ENCODE measurements around the gene ALDH1A3. TPM values are rescaled to one million over a fixed set of nuclear protein-coding genes. Genes with fewer than 3 reads are reported as not detected.

ALDH1A3 gene
- total and polyA plus RNA-seq, 11 donors: 0.82 to 37.1 (median 4.7) TPM

DNA sequence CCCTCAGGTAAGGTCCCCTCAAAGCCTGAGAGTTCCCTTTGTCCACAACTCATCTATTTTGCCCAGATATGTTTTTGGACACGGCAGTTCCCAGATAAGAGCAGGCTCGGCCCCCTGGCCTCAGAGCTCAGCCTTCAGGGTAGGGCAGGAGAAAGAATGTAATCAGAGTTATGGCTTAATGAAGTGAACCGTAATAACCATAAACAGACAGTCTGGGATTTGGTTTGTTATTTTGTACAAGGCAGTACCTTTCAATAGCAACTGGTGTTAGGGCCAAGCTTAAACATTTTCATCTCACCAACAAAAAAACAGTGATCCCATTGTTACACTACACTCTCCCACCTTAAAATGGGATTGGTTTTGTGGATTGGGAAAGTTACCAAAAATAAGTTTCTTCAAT, 12.2 kb upstream of the ALDH1A3 start:
- no peak for ATAC-seq
- H3K4me1 ChIP-seq: peaks cover 0 to 5% (median 0%) of the 10 kb centered on the region in 12 donors
- no peak overlapping the region for H3K4me3 ChIP-seq
- intact Hi-C loops (cut with DNase I): loop anchor here in 1 of 10 donors (10.0 kb wide), 1 partner anchor 153 kb away; no protein-coding TSS in a partner anchor
- DNase-seq: no peak
- TF ChIP-seq POLR2A (IDR thresholded peaks at IDR 0.05): no peak
- TF ChIP-seq, protein P1, sequence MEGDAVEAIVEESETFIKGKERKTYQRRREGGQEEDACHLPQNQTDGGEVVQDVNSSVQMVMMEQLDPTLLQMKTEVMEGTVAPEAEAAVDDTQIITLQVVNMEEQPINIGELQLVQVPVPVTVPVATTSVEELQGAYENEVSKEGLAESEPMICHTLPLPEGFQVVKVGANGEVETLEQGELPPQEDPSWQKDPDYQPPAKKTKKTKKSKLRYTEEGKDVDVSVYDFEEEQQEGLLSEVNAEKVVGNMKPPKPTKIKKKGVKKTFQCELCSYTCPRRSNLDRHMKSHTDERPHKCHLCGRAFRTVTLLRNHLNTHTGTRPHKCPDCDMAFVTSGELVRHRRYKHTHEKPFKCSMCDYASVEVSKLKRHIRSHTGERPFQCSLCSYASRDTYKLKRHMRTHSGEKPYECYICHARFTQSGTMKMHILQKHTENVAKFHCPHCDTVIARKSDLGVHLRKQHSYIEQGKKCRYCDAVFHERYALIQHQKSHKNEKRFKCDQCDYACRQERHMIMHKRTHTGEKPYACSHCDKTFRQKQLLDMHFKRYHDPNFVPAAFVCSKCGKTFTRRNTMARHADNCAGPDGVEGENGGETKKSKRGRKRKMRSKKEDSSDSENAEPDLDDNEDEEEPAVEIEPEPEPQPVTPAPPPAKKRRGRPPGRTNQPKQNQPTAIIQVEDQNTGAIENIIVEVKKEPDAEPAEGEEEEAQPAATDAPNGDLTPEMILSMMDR (IDR thresholded peaks at IDR 0.05): no peak
- peaks cover 0 to 7% (median 0%) of the 10 kb centered on the region in 12 donors for H3K9me3 ChIP-seq
- 72 to 82% (median 76%) methylated on average over 3 of the region's 3 CpGs for WGBS, 4 donors
- no peaks in the 10 kb centered on the region for H3K27me3 ChIP-seq
- no peaks in the 10 kb centered on the region for H3K36me3 ChIP-seq
- no peak overlapping the region for H3K27ac ChIP-seq

DNA sequence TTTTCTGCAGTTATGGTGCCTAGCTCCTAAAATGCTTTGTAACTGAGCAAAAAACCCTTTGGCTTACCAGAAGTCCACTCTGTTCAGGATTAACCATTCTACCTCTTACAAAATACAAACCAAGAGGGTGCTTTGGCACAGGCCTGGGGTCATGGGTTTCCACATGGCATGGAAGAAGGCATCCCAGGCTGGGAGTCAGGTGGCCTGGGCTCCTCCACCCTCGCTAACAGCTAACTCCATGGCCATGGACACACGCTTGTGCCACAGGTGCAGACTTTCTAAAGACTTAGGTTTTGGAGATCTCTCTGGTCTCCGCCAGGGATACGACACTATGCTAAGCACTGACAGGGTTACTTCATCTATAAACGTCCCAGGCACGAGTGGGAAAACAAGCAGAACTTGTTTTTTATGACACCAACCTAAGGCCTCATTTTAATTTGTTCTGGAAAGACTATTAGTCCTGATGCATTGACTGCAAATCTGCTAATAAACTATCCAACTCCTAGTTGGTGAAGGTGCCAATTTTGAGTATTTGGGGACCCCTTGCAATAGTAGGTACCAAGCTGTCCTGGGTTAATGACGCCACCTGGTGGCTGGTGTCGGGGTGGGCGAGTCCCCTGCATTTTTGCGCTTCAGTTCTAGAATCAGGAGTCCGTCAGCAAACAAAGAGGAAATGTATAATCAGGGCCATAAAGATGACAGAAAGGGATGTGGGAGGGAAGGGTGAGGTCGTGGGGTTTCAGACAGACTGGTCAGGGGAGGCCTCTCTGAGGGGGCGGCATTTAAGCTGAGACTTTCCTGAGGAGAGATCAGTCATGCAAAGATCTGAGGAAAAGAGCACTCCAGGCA, 10.3 kb upstream of the ALDH1A3 start:
- ATAC-seq (no peak), DNase-seq (no peak)
- H3K27me3 ChIP-seq: no peaks in the 10 kb centered on the region
- H3K4me3 ChIP-seq: no peak overlapping the region
- no peaks in the 10 kb centered on the region for H3K4me1 ChIP-seq
- peaks cover 0 to 7% (median 0%) of the 10 kb centered on the region in 12 donors for H3K9me3 ChIP-seq
- H3K36me3 ChIP-seq: no peaks in the 10 kb centered on the region
- intact Hi-C loops (cut with DNase I): loop anchor here in 1 of 10 donors (10.0 kb wide), 1 partner anchor 155 kb away; no protein-coding TSS in a partner anchor
- WGBS, 4 donors: 66 to 67% (median 66%) methylated on average over 13 of the region's 13 CpGs
- H3K27ac ChIP-seq: no peak overlapping the region
- no peak for TF ChIP-seq POLR2A (IDR thresholded peaks at IDR 0.05)
- TF ChIP-seq, protein P1 (IDR thresholded peaks at IDR 0.05): peak in 4 of 12 donors; percentile 5 to 24 (median 13)

DNA sequence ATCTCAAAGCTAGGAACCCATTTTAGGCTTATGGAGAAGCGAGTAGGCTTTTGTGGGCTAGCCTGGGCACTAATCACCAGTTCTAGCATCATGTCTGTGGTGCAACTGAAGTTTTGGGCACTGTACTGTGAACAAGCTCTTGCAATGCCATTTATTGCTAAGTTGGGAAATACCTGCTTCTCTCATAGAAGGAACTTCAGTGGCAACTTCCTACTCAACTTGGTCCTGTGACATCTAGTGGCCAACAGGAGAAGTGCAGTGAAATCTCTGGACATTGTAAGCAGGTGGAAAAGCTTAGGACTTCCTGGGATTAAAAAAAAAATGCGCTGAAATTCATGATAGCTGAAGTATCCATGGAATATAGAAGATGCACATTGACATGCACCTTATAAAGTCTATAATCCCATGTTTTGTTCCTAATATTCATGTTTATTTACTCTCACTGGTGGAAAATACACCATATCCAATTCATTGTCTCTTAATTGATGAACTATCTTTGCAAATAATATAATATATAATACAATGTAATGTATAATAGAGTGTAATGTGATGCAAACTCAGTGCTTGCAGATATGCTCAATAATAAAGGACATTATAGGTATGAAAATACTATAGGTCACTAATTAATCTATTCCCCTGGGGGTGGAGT, 6.5 kb upstream of the ALDH1A3 start:
- peaks cover 0 to 7% (median 0%) of the 10 kb centered on the region in 12 donors for H3K9me3 ChIP-seq
- TF ChIP-seq, protein P1 (IDR thresholded peaks at IDR 0.05): peak; percentile 85 to 95 (median 91)
- no peak for TF ChIP-seq POLR2A (IDR thresholded peaks at IDR 0.05)
- 37 to 50% (median 41%) methylated on average over 2 of the region's 2 CpGs for WGBS, 4 donors
- intact Hi-C loops (cut with DNase I): loop anchor here in 8 of 10 donors (1.0 to 5.0 kb wide), 8 partner anchors 134 to 246 kb away; no protein-coding TSS in a partner anchor
- H3K27me3 ChIP-seq: peaks cover 0 to 12% (median 3%) of the 10 kb centered on the region in 9 donors
- ATAC-seq (peak in 3 of 4 donors; percentile 64 to 80 (median 65)), DNase-seq (peak in 3 of 5 donors; percentile 38 to 51 (median 45))
- H3K4me1 ChIP-seq: no peaks in the 10 kb centered on the region
- no peaks in the 10 kb centered on the region for H3K36me3 ChIP-seq
- no peak overlapping the region for H3K4me3 ChIP-seq
- H3K27ac ChIP-seq: no peak overlapping the region

DNA sequence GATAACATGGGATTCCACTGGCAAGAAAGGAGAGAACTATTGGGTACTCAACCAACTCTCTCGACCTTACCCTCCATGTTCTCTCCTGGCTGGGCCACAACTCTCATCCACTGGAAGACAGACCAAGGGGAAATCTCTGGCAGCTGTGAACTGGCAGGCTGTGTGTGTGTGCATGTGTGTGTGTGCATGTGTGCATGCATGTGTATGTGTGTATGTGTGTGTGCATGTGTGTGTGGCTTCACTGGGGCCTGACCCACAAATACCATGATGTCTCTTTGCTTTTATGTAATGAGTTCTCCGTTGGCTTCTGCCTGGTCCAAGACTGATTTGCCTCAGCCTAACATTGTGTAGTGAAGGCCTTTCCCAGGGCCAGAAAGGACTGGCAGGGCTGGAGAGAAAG, 4.1 kb upstream of the ALDH1A3 start:
- Histone ChIP-seq H3K27me3 (peaks cover 8 to 32% (median 16%) of the 10 kb centered on the region in 9 donors), H3K36me3 (no peaks in the 10 kb centered on the region), H3K9me3 (no peaks in the 10 kb centered on the region), H3K27ac (no peak overlapping the region), H3K4me3 (no peak overlapping the region), H3K4me1 (peaks cover 0 to 18% (median under 1%) of the 10 kb centered on the region in 12 donors)
- 91 to 95% (median 93%) methylated on average over 2 of the region's 2 CpGs for WGBS, 4 donors
- ATAC-seq (no peak), DNase-seq (no peak)
- TF ChIP-seq, protein P1 (IDR thresholded peaks at IDR 0.05): no peak
- TF ChIP-seq POLR2A (IDR thresholded peaks at IDR 0.05): no peak
- intact Hi-C loops (cut with DNase I): loop anchor here in 2 of 10 donors (2.0 to 5.0 kb wide), 2 partner anchors 203 to 249 kb away; no protein-coding TSS in a partner anchor
